K562 (cell line): Measurements from ENCODE around the gene PGAM2. TPM values are rescaled to one million over a fixed set of nuclear protein-coding genes. Genes with fewer than 3 reads are reported as not detected.
A peak's percentile ranks its signal among the peaks of the same experiment; 100 is the strongest.

Experiments
- ATAC-seq: fragments of 200-7000 bp; cut with Tn5 transposase; 3 replicates; pipeline ENCODE4 v1.9.1; 2020; ENCODE audit warnings: moderate library complexity
- BruUV-seq: library from RNA; stranded (reverse); fragments of 400-500 nt; replicated peaks from 2 replicates; lab custom pipeline; 2021; lab: Mats Ljungman, UMichigan
- CTCF ChIA-PET: fragments of 300-600 bp; formaldehyde crosslinking; extraction: SDS; loops from one replicate; lab custom pipeline; 2021; ENCODE audit warnings: low intra/inter-chr PET ratio; lab: Yijun Ruan, JAX
- POLR2A ChIA-PET: fragments of 300-600, 350-650 bp; sonication (Branson Sonifier 250); formaldehyde crosslinking; extraction: SDS; loops from one replicate; lab custom pipeline; 2021; ENCODE audit warnings: antibody characterized with exemption, inconsistent platforms; lab: Yijun Ruan, JAX
- DNase-seq, 4 experiments: peaks; one replicate each; pipeline versions ENCODE4 v3.0.0 to v3.0.0-alpha.2; 2011 to 2018; ENCODE audit warnings: low spot score in 3 of 4, mixed read lengths in 3 of 4; ENCODE audit errors: extremely low read depth in 1 of 4
- FAIRE-seq: peaks from 2 replicates; lab custom pipeline; 2011; peaks lifted over from hg19 to GRCh38; lab: Jason Lieb, UNC
- H2AFZ ChIP-seq: 2 replicates; pipeline ENCODE4 v1.6.0; 2011; ENCODE audit warnings: low read depth, low read length, control low read depth, inconsistent platforms
- H3K27ac ChIP-seq: fragments of 200-600 bp; 3 replicates; pipeline ENCODE4 v1.8.0; 2011; ENCODE audit warnings: low read depth, mild to moderate bottlenecking, control low read depth, inconsistent platforms, low read length, moderate library complexity, mixed read lengths; ENCODE audit errors: extremely low read depth
- H3K27me3 ChIP-seq, 2 experiments: fragments of 300-600 bp in 1 of 2; 2 replicates in 1 of 2; 3 replicates in 1 of 2; pipeline versions ENCODE4 v1.6.0 to v1.8.0; 2011; ENCODE audit warnings: inconsistent platforms in 2 of 2, low read length in 2 of 2, mild to moderate bottlenecking in 1 of 2, mixed read lengths in 1 of 2, moderate library complexity in 1 of 2; ENCODE audit not compliant: control insufficient read depth in 2 of 2, insufficient read depth in 2 of 2
- H3K36me3 ChIP-seq: fragments of 300-600 bp; 3 replicates; pipeline ENCODE4 v1.8.0; 2011; ENCODE audit warnings: mild to moderate bottlenecking, low read length, inconsistent platforms; ENCODE audit not compliant: control insufficient read depth, insufficient read depth
- H3K4me1 ChIP-seq, 2 experiments: fragments of 200-600 bp in 1 of 2; replicated peaks in 1 of 2; 2 replicates in 1 of 2; 3 replicates in 1 of 2; pipeline versions ENCODE4 v1.5.1 to v1.8.0; 2011; ENCODE audit warnings: inconsistent platforms in 2 of 2, low read length in 2 of 2, mild to moderate bottlenecking in 1 of 2, mixed read lengths in 1 of 2, moderate library complexity in 1 of 2; ENCODE audit not compliant: control insufficient read depth in 2 of 2, insufficient read depth in 2 of 2
- H3K4me2 ChIP-seq: 2 replicates; pipeline ENCODE4 v1.6.1; 2011; ENCODE audit warnings: low read length, control low read depth, inconsistent platforms, mixed read lengths; ENCODE audit not compliant: insufficient read depth
- H3K4me3 ChIP-seq: fragments of 200-600 bp; sonication (generic), shearing (Covaris generic); 2 replicates; pipeline ENCODE4 v1.5.1; 2016; ENCODE audit warnings: control low read depth, inconsistent platforms
- H3K79me2 ChIP-seq: fragments of 200-600 bp; 3 replicates; pipeline ENCODE4 v1.8.0; 2011; ENCODE audit warnings: low read length, inconsistent platforms; ENCODE audit not compliant: control insufficient read depth, insufficient read depth
- H3K9ac ChIP-seq, 2 experiments: 2 replicates each; pipeline versions ENCODE4 v1.6.0 to v1.6.1; 2011; ENCODE audit warnings: low read depth in 2 of 2, low read length in 2 of 2, control low read depth in 1 of 2, inconsistent platforms in 1 of 2, mild to moderate bottlenecking in 1 of 2, mixed read lengths in 1 of 2; ENCODE audit not compliant: insufficient read depth in 1 of 2
- H3K9me1 ChIP-seq: one replicate; pipeline ENCODE4 v1.6.0; 2011; ENCODE audit warnings: inconsistent platforms, mild to moderate bottlenecking, low read length, moderate library complexity; ENCODE audit not compliant: control insufficient read depth, insufficient read depth
- H3K9me3 ChIP-seq: replicated peaks from 2 replicates; pipeline ENCODE4 v1.5.1; 2011; ENCODE audit warnings: low read depth, low read length, inconsistent platforms; ENCODE audit not compliant: control insufficient read depth, insufficient read depth
- H4K20me1 ChIP-seq: replicated peaks from 2 replicates; pipeline ENCODE4 v1.6.1; 2011; ENCODE audit warnings: low read length, inconsistent platforms, mixed read lengths; ENCODE audit not compliant: control insufficient read depth, insufficient read depth
- CEBPB ChIP-seq: fragments of 450-650 bp; IDR thresholded peaks from 2 replicates; pipeline ENCODE4 v1.6.1; 2016; ENCODE audit warnings: missing genetic modification characterization, missing compliant biosample characterization
- CEBPG ChIP-seq, 3 experiments: fragments of 200-800 bp in 1 of 3; sonication (Bioruptor generic) in 1 of 3; sonication (generic) in 1 of 3; formaldehyde crosslinking in 1 of 3; IDR thresholded peaks in 2 of 3; conservative IDR thresholded peaks in 1 of 3; 2 replicates each; pipeline versions ENCODE4 v1.6.1 to v1.8.0; 2016 to 2022; ENCODE audit warnings: missing compliant biosample characterization in 2 of 3, missing genetic modification characterization in 2 of 3, mild to moderate bottlenecking in 1 of 3, missing genetic modification reagents in 1 of 3
- RFX7 ChIP-seq: fragments of 250-450 bp; sonication (Bioruptor Pico); IDR thresholded peaks from 2 replicates; pipeline ENCODE4 v1.5.1; 2021; ENCODE audit warnings: mild to moderate bottlenecking
- WGBS: fragments of 100-300 bp; shearing (Covaris generic); methylation state at CpG from one replicate; pipeline ENCODE4 v1.1.6; 2016; ENCODE audit warnings: low coverage, mixed read lengths; ENCODE audit not compliant: insufficient coverage; ENCODE audit errors: missing lambda C conversion rate; 5-methylcytosine and 5-hydroxymethylcytosine counted together
- in situ Hi-C: fragments of 300-500 bp; cut with MboI; formaldehyde crosslinking; loops from 4 replicates; pipeline ENCODE4 v1.15.0; 2018; ENCODE audit warnings: inconsistent platforms, mixed read lengths
- intact Hi-C: fragments of 100-400 bp; cut with micrococcal nuclease; formaldehyde crosslinking; loops from 2 replicates; pipeline ENCODE4 v1.14.2; 2022
- polyA plus RNA-seq, 8 experiments: library from polyadenylated mRNA; depleted of rRNA in 4 of 8; stranded (reverse) in 5 of 8; unstranded in 3 of 8; fragments of >200 nt; fragmentation: Nextera tagmentation in 2 of 8; fragmentation: Illumina TruSeq in 1 of 8; extraction: Ambion mirVana in 2 of 8; extraction: Trizol in 1 of 8; gene quantifications; 2 replicates each; pipeline versions ENCODE4 v1.2.1 to v1.2.3, GENCODE V29; 2011 to 2014; ENCODE audit warnings: inconsistent platforms in 1 of 8, missing spikeins in 1 of 8
- total RNA-seq, 7 experiments: library from RNA; depleted of rRNA in 6 of 7; stranded (reverse); fragments of >200 nt in 6 of 7; fragmentation: Illumina TruSeq in 2 of 7; extraction: Trizol in 2 of 7; gene quantifications; 2 replicates each; pipeline versions ENCODE4 v1.2.1 to v1.2.3, GENCODE V29; 2011 to 2021; ENCODE audit warnings: low replicate concordance in 1 of 7

PGAM2 gene
- total and polyA plus RNA-seq, 9 of the 15 experiments (the other 6 are each of a cell fraction or from before 2014, with no cell fraction given) = not detected

DNA sequence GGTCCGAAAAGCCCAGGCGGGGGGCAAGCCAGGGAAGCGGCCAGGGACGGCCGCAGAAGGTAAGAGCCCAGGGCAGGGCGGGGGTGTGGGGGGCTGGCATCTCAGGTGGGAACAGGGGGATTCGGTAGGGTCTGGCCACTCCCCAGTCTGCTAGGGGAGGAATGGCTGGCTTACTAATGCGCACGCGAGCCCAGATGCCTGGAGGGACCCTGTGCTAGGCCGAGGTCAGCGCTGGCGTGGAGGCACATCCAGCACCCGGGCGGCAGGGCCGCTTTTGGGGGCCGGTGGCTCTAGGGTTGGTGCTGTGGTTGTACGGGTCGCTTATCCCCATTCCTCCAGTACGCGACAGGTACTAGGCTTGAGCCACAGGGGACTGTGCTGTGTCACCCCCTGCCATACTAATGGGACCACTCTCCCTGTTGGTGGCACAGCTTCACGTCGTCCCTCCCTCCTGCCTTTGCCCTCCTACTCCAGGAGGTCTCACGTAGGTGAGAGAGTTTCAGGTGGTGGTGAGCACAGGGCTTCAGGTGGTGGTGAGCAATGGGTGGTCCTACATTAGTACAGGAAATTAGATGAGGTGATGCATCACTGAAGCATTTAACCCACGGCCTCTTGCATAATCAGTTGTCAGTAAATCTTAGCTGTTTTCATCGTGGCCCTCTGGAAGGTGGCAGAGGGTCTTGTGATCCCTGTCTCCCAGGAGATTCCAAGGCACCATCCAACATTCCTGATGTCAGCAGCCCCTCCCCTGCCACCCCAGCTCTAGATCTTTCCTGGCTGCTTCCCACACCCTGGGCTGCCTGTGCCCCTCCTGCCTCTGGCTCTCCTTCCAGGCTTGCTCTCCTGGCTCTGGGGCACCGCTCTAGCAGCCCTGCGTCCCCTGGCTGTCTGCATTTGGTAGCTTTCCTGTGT is 39.7 kb upstream of the PGAM2 start:
- no peaks in the 10 kb centered on the region for H3K9me1 ChIP-seq
- 32% methylated on average over 19 of the region's 28 CpGs for WGBS
- H4K20me1 ChIP-seq = peaks cover 7% of the 10 kb centered on the region; the same call in 1 of the 2 replicates
- BruUV-seq = no TSS peak
- no peak overlapping the region for H3K27ac ChIP-seq
- no peak overlapping the region for H3K4me2 ChIP-seq
- FAIRE-seq = no peak
- in situ Hi-C loops = no loop called here
- no peak overlapping the region for H2AFZ ChIP-seq
- no peaks in the 10 kb centered on the region for H3K79me2 ChIP-seq
- ChIA-PET CTCF (no interaction called here), POLR2A (interaction anchor here (0.8 to 2.7 kb wide), 2 partner anchors 10 to 17 kb away, joined by 3 to 16 read pairs; no protein-coding TSS in a partner anchor)
- H3K36me3 ChIP-seq = no peaks in the 10 kb centered on the region
- DNase-seq = no peak
- peak overlapping the region in 1 of 2 experiments; percentile 35; a peak in 1 of 4 replicates for H3K9ac ChIP-seq
- peaks cover 0 to 44% of the 10 kb centered on the region in 2 experiments; a peak in 3 of 5 replicates for H3K4me1 ChIP-seq
- peaks cover 17 to 42% of the 10 kb centered on the region in 2 experiments; a peak in 4 of 5 replicates for H3K27me3 ChIP-seq
- ATAC-seq = no peak
- intact Hi-C loops = no loop called here
- H3K9me3 ChIP-seq = no peaks in the 10 kb centered on the region
- H3K4me3 ChIP-seq = no peak overlapping the region
- TF ChIP-seq RFX7 (no peak), CEBPB (tag) (0 out of 2 replicates have a peak, but pooled peaks have one; percentile 37), CEBPG (CRISPR knock-in tag; IDR thresholded peaks at IDR 0.05) (peak; percentile 52; the same call in 1 of the 2 replicates), CEBPG (tag; conservative IDR thresholded peaks at IDR 0.05 in 1 of 2, IDR thresholded peaks at IDR 0.05 in 1 of 2) (peak; percentile 12 to 19; a peak in 1 of 4 replicates)
